HepG2 (cell line): ENCODE results near the gene THRA. TPM values are rescaled to one million over a fixed set of nuclear protein-coding genes. Genes with fewer than 3 reads are reported as not detected.

Experiments
- ATAD3A ChIP-seq: sonication (generic); formaldehyde crosslinking; IDR thresholded peaks from 2 replicates; pipeline ENCODE4 v1.4.0; 2020; ENCODE audit warnings: missing genetic modification reagents
- ATF5 ChIP-seq: sonication (generic); formaldehyde crosslinking; IDR thresholded peaks from 2 replicates; pipeline ENCODE4 v1.4.0; 2020; ENCODE audit warnings: mild to moderate bottlenecking, low read depth, missing genetic modification reagents
- CEBPB ChIP-seq: IDR thresholded peaks from 2 replicates; pipeline ENCODE4 v1.6.1; 2011; ENCODE audit warnings: low read depth, low read length, improper control_type of control experiment, borderline replicate concordance
- CENPBD1 ChIP-seq: sonication (generic); formaldehyde crosslinking; IDR thresholded peaks from 2 replicates; pipeline ENCODE4 v1.8.0; 2022; ENCODE audit warnings: missing genetic modification reagents, low read depth, mild to moderate bottlenecking, borderline replicate concordance
- CSRNP2 ChIP-seq: sonication (generic); formaldehyde crosslinking; conservative IDR thresholded peaks from 2 replicates; pipeline ENCODE4 v1.8.0; 2022; ENCODE audit warnings: low read depth, missing genetic modification reagents
- DMAP1 ChIP-seq: IDR thresholded peaks from 2 replicates; pipeline ENCODE4 v1.6.1; 2016
- ELK4 ChIP-seq: sonication (generic); formaldehyde crosslinking; IDR thresholded peaks from 2 replicates; pipeline ENCODE4 v1.9.0; 2021; ENCODE audit warnings: missing genetic modification reagents, borderline replicate concordance
- ERF ChIP-seq: IDR thresholded peaks from 2 replicates; pipeline ENCODE4 v1.6.1; 2018; ENCODE audit warnings: missing biosample characterization, missing genetic modification reagents
- ETS1 ChIP-seq: sonication (generic); formaldehyde crosslinking; IDR thresholded peaks from 2 replicates; pipeline ENCODE4 v1.4.0; 2020; ENCODE audit warnings: missing genetic modification reagents
- GLMP ChIP-seq: sonication (generic); formaldehyde crosslinking; IDR thresholded peaks from 2 replicates; pipeline ENCODE4 v1.9.0; 2021; ENCODE audit warnings: missing genetic modification reagents, mild to moderate bottlenecking, borderline replicate concordance
- HNF1B ChIP-seq: sonication (generic); formaldehyde crosslinking; IDR thresholded peaks from 2 replicates; pipeline ENCODE4 v1.5.1; 2020; ENCODE audit warnings: mild to moderate bottlenecking, moderate library complexity, missing genetic modification reagents
- HNRNPH1 ChIP-seq: fragments of 200-400 bp; formaldehyde crosslinking; optimal IDR thresholded peaks from 2 replicates; pipeline ENCODE3; 2017; ENCODE audit warnings: mild to moderate bottlenecking, low read depth, low read length
- MTA1 ChIP-seq: sonication (generic); formaldehyde crosslinking; IDR thresholded peaks from 2 replicates; pipeline ENCODE4 v1.4.0; 2020; ENCODE audit warnings: missing genetic modification reagents, mild to moderate bottlenecking, borderline replicate concordance
- NFYB ChIP-seq: sonication (generic); formaldehyde crosslinking; IDR thresholded peaks from 2 replicates; pipeline ENCODE4 v1.4.0; 2020; ENCODE audit warnings: missing genetic modification reagents
- PLSCR1 ChIP-seq: sonication (generic); formaldehyde crosslinking; IDR thresholded peaks from 2 replicates; pipeline ENCODE4 v1.5.0; 2020; ENCODE audit warnings: missing genetic modification reagents, mild to moderate bottlenecking, borderline replicate concordance
- SNRNP70 ChIP-seq: fragments of 200-400 bp; formaldehyde crosslinking; IDR thresholded peaks from 2 replicates; pipeline ENCODE4 v1.6.1; 2017; ENCODE audit warnings: mild to moderate bottlenecking, low read depth, low read length, moderate library complexity
- SOX5 ChIP-seq: IDR thresholded peaks from 2 replicates; pipeline ENCODE4 v1.6.1; 2016; ENCODE audit warnings: borderline replicate concordance
- STAT5B ChIP-seq: sonication (generic); formaldehyde crosslinking; IDR thresholded peaks from 2 replicates; pipeline ENCODE4 v1.4.0; 2020; ENCODE audit warnings: missing genetic modification reagents
- ZNF235 ChIP-seq: sonication (generic); formaldehyde crosslinking; IDR thresholded peaks from 2 replicates; pipeline ENCODE4 v1.8.1; 2023; ENCODE audit warnings: mild to moderate bottlenecking, missing genetic modification reagents, borderline replicate concordance
- ZNF274 ChIP-seq: sonication (generic); formaldehyde crosslinking; IDR thresholded peaks from 2 replicates; pipeline ENCODE4 v1.5.1; 2020; ENCODE audit warnings: mild to moderate bottlenecking, missing genetic modification reagents
- ZNF768 ChIP-seq: sonication (generic); formaldehyde crosslinking; IDR thresholded peaks from 2 replicates; pipeline ENCODE4 v1.4.0; 2020; ENCODE audit warnings: missing genetic modification reagents
- polyA plus RNA-seq, 8 experiments: library from polyadenylated mRNA; depleted of rRNA in 3 of 8; stranded (reverse) in 7 of 8; unstranded in 1 of 8; fragments of >200 nt; fragmentation: Illumina TruSeq in 4 of 8; extraction: Trizol in 4 of 8; gene quantifications; 2 replicates each; pipeline versions ENCODE4 v1.2.1 to v1.2.3, GENCODE V29; 2011 to 2016; ENCODE audit warnings: low read depth in 4 of 8, missing spikeins in 1 of 8, mixed read lengths in 1 of 8; ENCODE audit not compliant: insufficient read depth in 1 of 8
- total RNA-seq, 5 experiments: library from RNA; depleted of rRNA; stranded (reverse); fragments of >200 nt; fragmentation: Illumina TruSeq; extraction: Trizol; gene quantifications; 2 replicates each; pipeline ENCODE4 v1.2.3, GENCODE V29; 2016; ENCODE audit warnings: low read depth in 1 of 5

Gene THRA
- total and polyA plus RNA-seq, 2 of the 13 experiments (the other 11 are each of a cell fraction or from before 2014, with no cell fraction given): 8.0 to 9.9 TPM

- TF ChIP-seq SNRNP70 (no peak), MTA1 (no peak), ERF (CRISPR knock-in tag) (peak; percentile 22; the same call in 1 of the 2 replicates), ZNF768 (CRISPR knock-in tag) (peak; percentile 25; the same call in 1 of the 2 replicates), HNF1B (no peak), ELK4 (CRISPR knock-in tag) (no peak), SOX5 (CRISPR knock-in tag) (0 out of 2 replicates have a peak, but pooled peaks have one; percentile 24), PLSCR1 (no peak), CEBPB (no peak), ATF5 (CRISPR knock-in tag) (no peak), CSRNP2 (CRISPR knock-in tag) (no peak), STAT5B (CRISPR knock-in tag) (no peak), ZNF235 (CRISPR knock-in tag) (no peak), ETS1 (CRISPR knock-in tag) (no peak), HNRNPH1 (no peak), CENPBD1 (CRISPR knock-in tag) (no peak), GLMP (CRISPR knock-in tag) (no peak), NFYB (CRISPR knock-in tag) (no peak), DMAP1 (CRISPR knock-in tag) (no peak), ZNF274 (CRISPR knock-in tag) (no peak), ATAD3A (CRISPR knock-in tag) (no peak)
These were observed 1.3 kb downstream of the THRA start (continued) for GRCh38 chr17:40063901-40064531.
